Measurements from ENCODE around the gene TUBA4B. TPM values are rescaled to one million over a fixed set of nuclear protein-coding genes. Genes with fewer than 3 reads are reported as not detected.
"Not testable (repeated sequence)": the region's sequence is repeated elsewhere in the genome, so short reads cannot be mapped to it uniquely, and the experiment has no call there.

Gene TUBA4B
- total RNA-seq, 1 experiment from 2014 or later = not detected

DNA sequence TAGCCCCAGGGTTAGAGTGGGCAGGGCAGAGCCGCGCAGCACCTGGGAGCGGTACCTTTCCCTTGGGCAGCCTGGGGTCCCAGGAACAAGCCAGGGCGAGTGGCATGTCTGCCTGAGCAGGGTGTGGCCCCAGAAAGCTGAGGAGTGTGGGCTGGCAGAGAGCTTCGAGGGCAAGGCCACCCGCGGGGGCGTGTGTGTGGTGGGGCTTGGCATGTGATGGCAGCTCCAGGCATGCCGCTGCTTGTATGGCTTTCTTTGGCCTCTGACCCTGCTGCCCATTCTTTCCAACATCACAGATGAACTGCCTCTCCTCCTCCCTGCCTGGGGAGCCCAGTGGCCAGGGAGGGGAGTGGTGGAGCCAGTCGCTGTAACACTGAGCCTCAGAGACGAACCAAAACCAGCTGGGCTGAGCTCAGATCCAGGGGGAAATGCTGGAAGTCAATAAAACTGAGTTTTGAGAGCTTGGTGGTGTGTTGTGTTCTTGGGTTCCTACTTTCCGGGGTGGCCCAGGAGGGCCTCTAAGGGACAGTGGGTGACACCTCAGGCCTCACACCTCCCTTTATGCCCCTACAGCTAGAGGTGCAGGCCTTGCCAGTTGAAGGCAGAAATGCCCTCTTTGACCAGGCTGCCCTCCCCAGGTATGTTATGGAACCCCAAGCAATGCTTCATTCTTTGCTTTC lies 33.5 kb downstream of the TUBA4B start:
- H3K4me1 ChIP-seq = no peaks in the 10 kb centered on the region
- Mint-ChIP-seq H3K4me1 (ENCODE audit: low read depth, unreplicated experiment) (no peaks in the 10 kb centered on the region), H3K4me3 (ENCODE audit: unreplicated experiment) (no peak overlapping the region), H3K27me3 (ENCODE audit: insufficient read depth, unreplicated experiment) (no peaks in the 10 kb centered on the region), H3K9me3 (ENCODE audit: unreplicated experiment) (no peaks in the 10 kb centered on the region), H3K27ac (ENCODE audit: unreplicated experiment) (no peak overlapping the region), H3K36me3 (ENCODE audit: insufficient read depth, unreplicated experiment) (peaks cover 19% of the 10 kb centered on the region)
- H3K9me3 ChIP-seq = no peaks in the 10 kb centered on the region
- intact Hi-C loops (cut with micrococcal nuclease; ENCODE audit: unreplicated experiment) = no loop called here
- H3K4me3 ChIP-seq (ENCODE audit: low read depth, low read length) = no peak overlapping the region
- no peaks in the 10 kb centered on the region for H3K27me3 ChIP-seq (replicated peaks; ENCODE audit: control insufficient read depth, insufficient read depth, low read length)
- H3K36me3 ChIP-seq (ENCODE audit: control insufficient read depth, insufficient read depth, low read length) = peaks cover 3% of the 10 kb centered on the region
- DNase-seq = no peak
- TF ChIP-seq, protein P1, sequence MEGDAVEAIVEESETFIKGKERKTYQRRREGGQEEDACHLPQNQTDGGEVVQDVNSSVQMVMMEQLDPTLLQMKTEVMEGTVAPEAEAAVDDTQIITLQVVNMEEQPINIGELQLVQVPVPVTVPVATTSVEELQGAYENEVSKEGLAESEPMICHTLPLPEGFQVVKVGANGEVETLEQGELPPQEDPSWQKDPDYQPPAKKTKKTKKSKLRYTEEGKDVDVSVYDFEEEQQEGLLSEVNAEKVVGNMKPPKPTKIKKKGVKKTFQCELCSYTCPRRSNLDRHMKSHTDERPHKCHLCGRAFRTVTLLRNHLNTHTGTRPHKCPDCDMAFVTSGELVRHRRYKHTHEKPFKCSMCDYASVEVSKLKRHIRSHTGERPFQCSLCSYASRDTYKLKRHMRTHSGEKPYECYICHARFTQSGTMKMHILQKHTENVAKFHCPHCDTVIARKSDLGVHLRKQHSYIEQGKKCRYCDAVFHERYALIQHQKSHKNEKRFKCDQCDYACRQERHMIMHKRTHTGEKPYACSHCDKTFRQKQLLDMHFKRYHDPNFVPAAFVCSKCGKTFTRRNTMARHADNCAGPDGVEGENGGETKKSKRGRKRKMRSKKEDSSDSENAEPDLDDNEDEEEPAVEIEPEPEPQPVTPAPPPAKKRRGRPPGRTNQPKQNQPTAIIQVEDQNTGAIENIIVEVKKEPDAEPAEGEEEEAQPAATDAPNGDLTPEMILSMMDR (IDR thresholded peaks at IDR 0.05; ENCODE audit: insufficient read depth in 1 of 2, low read depth in 1 of 2, low read length in 1 of 2, severe bottlenecking in 1 of 2, unreplicated experiment in 1 of 2) = no peak
- ChIA-PET CTCF (interaction anchor here (1.2 to 2.9 kb wide), 2 partner anchors 8 to 9 kb away, joined by 4 to 20 read pairs; no protein-coding TSS in a partner anchor), POLR2A (interaction anchor here (0.5 kb wide), 1 partner anchor 97 kb away, joined by 3 read pairs; no protein-coding TSS in a partner anchor)
- BruUV-seq (replicated peaks) = TSS peak; percentile 50

DNA sequence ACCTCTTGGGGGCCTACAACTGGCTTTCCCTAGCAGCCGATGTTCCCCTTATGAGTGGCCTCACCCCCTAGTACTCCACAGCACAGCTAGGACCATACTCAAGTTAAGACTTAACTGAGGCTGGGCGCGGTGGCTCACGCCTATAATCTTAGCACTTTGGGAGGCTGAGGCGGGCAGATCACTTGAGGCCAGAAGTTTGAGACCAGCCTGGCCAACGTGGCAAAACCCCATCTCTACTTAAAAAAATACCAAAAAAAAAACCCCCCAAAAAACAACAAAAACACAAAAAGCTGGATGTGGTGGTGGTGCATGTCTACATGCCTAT lies 34.0 kb downstream of the TUBA4B start:
- H3K4me3 Mint-ChIP-seq (ENCODE audit: unreplicated experiment); H3K4me1 Mint-ChIP-seq (ENCODE audit: low read depth, unreplicated experiment); H3K36me3 ChIP-seq (ENCODE audit: control insufficient read depth, insufficient read depth, low read length); H3K9me3 Mint-ChIP-seq (ENCODE audit: unreplicated experiment); H3K4me3 ChIP-seq (ENCODE audit: low read depth, low read length); H3K27ac Mint-ChIP-seq (ENCODE audit: unreplicated experiment); H3K9me3 ChIP-seq; BruUV-seq (replicated peaks); H3K4me1 ChIP-seq; DNase-seq; H3K27me3 ChIP-seq (replicated peaks; ENCODE audit: control insufficient read depth, insufficient read depth, low read length); intact Hi-C loops (cut with micrococcal nuclease; ENCODE audit: unreplicated experiment); H3K27me3 Mint-ChIP-seq (ENCODE audit: insufficient read depth, unreplicated experiment): not testable (repeated sequence)
- CTCF ChIA-PET = interaction anchor here (2.9 kb wide), 1 partner anchor 8 kb away, joined by 20 read pairs; no protein-coding TSS in a partner anchor
- H3K36me3 Mint-ChIP-seq (ENCODE audit: insufficient read depth, unreplicated experiment) = peaks cover 19% of the 10 kb centered on the region
- POLR2A ChIA-PET = interaction anchor here (0.6 kb wide), 1 partner anchor 179 kb away, joined by 4 read pairs; no protein-coding TSS in a partner anchor

DNA sequence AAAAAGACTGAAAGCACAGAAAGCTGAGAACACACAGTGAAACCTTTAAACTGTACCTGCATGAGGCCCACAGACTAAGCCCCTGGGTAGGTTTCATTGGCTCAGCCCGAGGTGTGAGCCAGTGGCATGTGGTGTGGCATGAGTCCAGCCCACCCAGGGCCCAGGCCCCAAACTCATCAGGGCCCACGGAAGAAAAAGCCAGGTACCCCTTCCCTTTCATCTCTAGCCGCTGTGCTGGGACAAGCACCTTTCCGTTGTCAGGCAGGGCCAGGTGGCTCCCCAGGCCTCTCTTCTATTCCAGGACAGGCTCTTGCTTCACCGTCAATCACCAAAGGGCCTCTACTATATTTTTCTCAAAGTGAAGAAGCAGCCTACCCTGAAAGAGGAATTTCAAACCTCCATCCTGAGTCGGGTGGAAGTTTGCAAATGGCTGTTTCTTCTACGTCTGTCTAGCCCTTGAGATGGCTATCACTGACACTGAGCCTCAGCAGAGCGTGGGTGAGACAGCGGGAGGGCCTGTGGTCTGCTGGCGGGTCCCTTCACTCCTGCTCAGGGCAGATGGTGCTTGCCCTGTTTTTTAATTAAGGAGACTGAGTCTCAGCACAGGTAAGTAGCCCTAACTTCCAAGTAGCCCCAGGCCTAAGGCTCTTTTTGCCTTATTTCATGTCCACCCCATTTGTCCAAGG lies 34.7 kb downstream of the TUBA4B start:
- Mint-ChIP-seq H3K4me1 (ENCODE audit: low read depth, unreplicated experiment) (no peaks in the 10 kb centered on the region), H3K9me3 (ENCODE audit: unreplicated experiment) (no peaks in the 10 kb centered on the region), H3K27ac (ENCODE audit: unreplicated experiment) (no peak overlapping the region), H3K36me3 (ENCODE audit: insufficient read depth, unreplicated experiment) (peaks cover 18% of the 10 kb centered on the region), H3K27me3 (ENCODE audit: insufficient read depth, unreplicated experiment) (no peaks in the 10 kb centered on the region), H3K4me3 (ENCODE audit: unreplicated experiment) (no peak overlapping the region)
- no peak for DNase-seq
- intact Hi-C loops (cut with micrococcal nuclease; ENCODE audit: unreplicated experiment) = no loop called here
- Histone ChIP-seq H3K4me1 (no peaks in the 10 kb centered on the region), H3K36me3 (ENCODE audit: control insufficient read depth, insufficient read depth, low read length) (no peaks in the 10 kb centered on the region; the same call in 1 of the 2 replicates), H3K9me3 (no peaks in the 10 kb centered on the region), H3K27me3 (replicated peaks; ENCODE audit: control insufficient read depth, insufficient read depth, low read length) (no peaks in the 10 kb centered on the region), H3K4me3 (ENCODE audit: low read depth, low read length) (no peak overlapping the region)
- TF ChIP-seq, protein P1 (IDR thresholded peaks at IDR 0.05; ENCODE audit: insufficient read depth in 1 of 2, low read depth in 1 of 2, low read length in 1 of 2, severe bottlenecking in 1 of 2, unreplicated experiment in 1 of 2) = no peak
- ChIA-PET CTCF (interaction anchor here (1.0 kb wide), 1 partner anchor 13 kb away, joined by 3 read pairs; no protein-coding TSS in a partner anchor), POLR2A (interaction anchor here (0.6 kb wide), 1 partner anchor 180 kb away, joined by 4 read pairs; no protein-coding TSS in a partner anchor)
- BruUV-seq (replicated peaks) = no TSS peak

Data from Caco-2 (cell line).